ENCODE measurements around the gene RNASEH2C.

The RNASEH2C gene

GRCh38 chr11:65730461-65730860 is 9.9 kb upstream of the RNASEH2C start:
- no peak overlapping the region for H3K4me3 ChIP-seq (ENCODE audit: control insufficient read depth, low read depth, low read length)
- DNase-seq (ENCODE audit: low read depth), result no peak
- TF ChIP-seq CTCF (IDR thresholded peaks at IDR 0.05; ENCODE audit: control insufficient read depth, insufficient read depth, low read depth, low read length, missing control alignments), result no peak

DNA sequence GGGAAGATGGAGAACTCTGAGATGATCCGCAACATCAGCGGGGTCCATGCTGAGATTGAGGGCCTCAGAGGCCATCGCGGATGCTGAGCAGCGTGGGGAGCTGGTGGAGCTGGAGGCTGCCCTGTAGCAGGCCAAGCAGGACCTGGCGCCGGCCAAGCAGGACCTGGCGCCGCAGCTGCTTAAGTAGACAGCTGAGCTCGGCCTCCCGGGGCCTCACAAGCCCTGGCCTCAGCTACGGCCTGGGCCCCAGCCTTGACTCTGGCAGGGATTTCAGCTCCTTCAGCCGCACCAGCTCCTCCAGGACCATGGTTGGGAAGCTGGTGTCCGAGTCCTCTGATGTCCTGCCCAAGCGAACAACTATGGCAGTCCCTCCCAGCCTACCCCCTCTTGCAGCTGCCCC is 7.3 kb upstream of the RNASEH2C start:
- TF ChIP-seq CTCF (IDR thresholded peaks at IDR 0.05; ENCODE audit: control insufficient read depth, insufficient read depth, low read depth, low read length, missing control alignments), result no peak
- no peak overlapping the region for H3K4me3 ChIP-seq (ENCODE audit: control insufficient read depth, low read depth, low read length)
- DNase-seq (ENCODE audit: low read depth), result no peak

GRCh38 chr11:65726660-65727059 is 6.1 kb upstream of the RNASEH2C start:
- DNase-seq (ENCODE audit: low read depth), result no peak
- peak; percentile 8 for TF ChIP-seq CTCF (IDR thresholded peaks at IDR 0.05; ENCODE audit: control insufficient read depth, insufficient read depth, low read depth, low read length, missing control alignments)
- H3K4me3 ChIP-seq (ENCODE audit: control insufficient read depth, low read depth, low read length), result no peak overlapping the region

- H3K4me3 ChIP-seq (ENCODE audit: control insufficient read depth, low read depth, low read length), result no peak overlapping the region
- no peak for TF ChIP-seq CTCF (IDR thresholded peaks at IDR 0.05; ENCODE audit: control insufficient read depth, insufficient read depth, low read depth, low read length, missing control alignments)
- DNase-seq (ENCODE audit: low read depth), result no peak
These were observed 1.7 kb upstream of the RNASEH2C start for GRCh38 chr11:65722261-65722660.

DNA sequence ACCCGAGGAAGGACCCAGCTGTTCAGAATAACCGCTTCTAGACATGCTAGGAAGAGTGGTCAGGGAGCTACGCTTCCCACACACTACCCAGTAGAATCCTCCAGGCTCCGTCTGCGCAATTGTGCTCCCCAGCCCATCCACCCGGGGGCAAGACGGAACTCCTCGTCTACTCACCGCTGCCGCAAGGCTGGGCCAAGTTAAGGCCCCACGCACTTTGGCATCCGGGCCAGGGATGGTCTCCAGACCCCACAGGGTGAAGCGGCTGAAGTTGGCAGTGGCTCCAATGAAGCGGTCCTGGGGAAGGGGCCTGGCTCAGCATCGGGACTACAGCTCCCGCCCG is 757 bp downstream of the RNASEH2C start:
- no peak for TF ChIP-seq CTCF (IDR thresholded peaks at IDR 0.05; ENCODE audit: control insufficient read depth, insufficient read depth, low read depth, low read length, missing control alignments)
- peak overlapping the region; percentile 83 for H3K4me3 ChIP-seq (ENCODE audit: control insufficient read depth, low read depth, low read length)
- no peak for DNase-seq (ENCODE audit: low read depth)

DNA sequence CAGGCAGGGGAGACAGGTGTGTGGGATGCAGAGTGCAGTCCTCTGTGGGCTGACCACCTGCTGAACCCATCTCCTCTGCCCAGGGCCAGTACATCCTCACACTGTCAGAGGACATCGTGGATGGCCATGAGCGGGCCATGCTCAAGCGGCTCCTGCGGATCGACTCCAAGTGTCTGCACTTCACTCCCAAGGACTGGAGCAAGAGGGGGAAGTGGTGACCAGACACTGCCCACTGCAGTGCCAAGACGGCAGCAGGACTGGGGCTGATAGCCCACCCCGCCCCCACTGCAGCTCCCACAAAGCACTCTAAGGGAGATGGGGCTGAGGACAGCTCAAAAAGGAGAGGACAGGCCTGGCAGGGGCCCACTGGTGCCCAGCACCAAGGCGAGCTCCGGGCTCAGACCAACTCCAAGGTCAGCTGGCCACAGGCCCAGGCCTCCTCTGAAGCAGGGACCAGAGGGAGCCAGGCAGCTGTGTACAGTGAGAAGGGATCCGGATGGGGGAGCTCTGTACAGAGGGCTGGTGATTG is 1.6 kb downstream of the RNASEH2C start:
- DNase-seq (ENCODE audit: low read depth), result no peak
- H3K4me3 ChIP-seq (ENCODE audit: control insufficient read depth, low read depth, low read length), result peak overlapping the region; percentile 83
- TF ChIP-seq CTCF (IDR thresholded peaks at IDR 0.05; ENCODE audit: control insufficient read depth, insufficient read depth, low read depth, low read length, missing control alignments), result no peak

DNA sequence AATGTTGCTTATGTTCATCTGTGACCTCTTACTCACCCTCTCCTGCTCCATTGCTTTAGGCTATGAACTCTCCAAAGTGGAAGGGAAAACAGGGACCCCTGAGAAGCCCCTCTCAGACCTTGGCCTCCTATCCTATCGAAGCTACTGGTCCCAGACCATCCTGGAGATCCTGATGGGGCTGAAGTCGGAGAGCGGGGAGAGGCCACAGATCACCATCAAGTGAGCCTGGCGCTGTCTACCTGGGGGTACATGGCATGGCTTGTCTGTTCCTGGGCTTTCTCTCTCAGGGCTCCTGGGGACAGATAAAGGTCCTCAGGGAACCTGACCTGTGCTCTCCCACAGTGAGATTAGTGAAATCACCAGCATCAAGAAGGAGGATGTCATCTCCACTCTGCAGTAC is 2.1 kb downstream of the RNASEH2C start:
- no peak for TF ChIP-seq CTCF (IDR thresholded peaks at IDR 0.05; ENCODE audit: control insufficient read depth, insufficient read depth, low read depth, low read length, missing control alignments)
- DNase-seq (ENCODE audit: low read depth), result no peak
- no peak overlapping the region for H3K4me3 ChIP-seq (ENCODE audit: control insufficient read depth, low read depth, low read length)

Measured in AG09309 (cell line).